RWPE2 (cell line): Measurements from ENCODE around the gene BDKRB2.
A peak's percentile ranks its signal among the peaks of the same experiment; 100 is the strongest.

Experiments used
- ATAC-seq: fragments of 200-7000 bp; cut with Tn5 transposase; 3 replicates; pipeline ENCODE4 v1.9.1; 2021; ENCODE audit warnings: low read depth
- DNase-seq: peaks from one replicate; pipeline ENCODE4 v3.0.0-alpha.2; 2020; ENCODE audit warnings: low spot score
- H3K27ac ChIP-seq: fragments of 450-650 bp; 2 replicates; pipeline ENCODE4 v1.5.1; 2017; ENCODE audit warnings: mild to moderate bottlenecking; ENCODE audit not compliant: poor library complexity, severe bottlenecking
- H3K27me3 ChIP-seq: fragments of 250-450 bp; sonication (Bioruptor Pico); 2 replicates; pipeline ENCODE4 v1.5.1; 2021; ENCODE audit warnings: mild to moderate bottlenecking, moderate library complexity; ENCODE audit not compliant: insufficient read depth, poor library complexity, severe bottlenecking
- H3K36me3 ChIP-seq: fragments of 250-450 bp; sonication (Bioruptor Pico); 2 replicates; pipeline ENCODE4 v1.5.1; 2020; ENCODE audit warnings: low read depth, mild to moderate bottlenecking, moderate library complexity
- H3K4me1 ChIP-seq: fragments of 250-450 bp; sonication (Bioruptor Pico); 2 replicates; pipeline ENCODE4 v1.5.1; 2021; ENCODE audit warnings: mild to moderate bottlenecking, moderate library complexity; ENCODE audit not compliant: insufficient read depth, poor library complexity, severe bottlenecking
- H3K4me3 ChIP-seq: fragments of 250-450 bp; sonication (Bioruptor Pico); 2 replicates; pipeline ENCODE4 v1.5.1; 2021; ENCODE audit warnings: mild to moderate bottlenecking, moderate library complexity; ENCODE audit not compliant: severe bottlenecking
- H3K9me3 ChIP-seq: fragments of 250-450 bp; sonication (Bioruptor Pico); 2 replicates; pipeline ENCODE4 v1.5.1; 2021; ENCODE audit warnings: mild to moderate bottlenecking, moderate library complexity; ENCODE audit not compliant: severe bottlenecking
- TF ChIP-seq, protein P1 (sequence below): fragments of 450-650 bp; IDR thresholded peaks from one replicate; pipeline ENCODE4 v1.5.1; 2017; ENCODE audit warnings: mild to moderate bottlenecking, moderate library complexity; ENCODE audit not compliant: poor library complexity, severe bottlenecking

BDKRB2 gene

DNA sequence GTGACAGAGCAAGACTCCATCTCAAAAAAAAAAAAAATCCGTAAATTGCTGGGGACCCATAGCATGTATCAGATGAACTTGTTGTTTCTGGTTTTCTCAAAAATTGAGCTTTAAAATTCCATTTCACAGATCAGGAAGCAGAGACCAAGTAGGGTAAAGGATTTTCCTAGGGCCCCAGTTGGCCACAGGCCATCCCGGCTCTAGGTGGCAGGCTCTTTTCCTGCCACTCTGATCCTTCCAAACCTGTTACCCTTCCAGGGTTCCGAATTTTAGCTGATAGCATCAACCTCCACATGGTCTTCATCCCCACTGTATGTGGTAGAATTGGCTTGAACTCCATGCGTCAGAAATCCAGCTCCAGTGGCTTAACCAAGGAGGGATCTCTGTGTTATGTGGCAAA, 36.1 kb upstream of the BDKRB2 start:
- Histone ChIP-seq H3K9me3 (no peaks in the 10 kb centered on the region), H3K4me3 (no peak overlapping the region), H3K4me1 (no peaks in the 10 kb centered on the region), H3K36me3 (no peaks in the 10 kb centered on the region), H3K27ac (no peak overlapping the region), H3K27me3 (no peaks in the 10 kb centered on the region)
- DNase-seq (no peak), ATAC-seq (no peak)
- TF ChIP-seq, protein P1, sequence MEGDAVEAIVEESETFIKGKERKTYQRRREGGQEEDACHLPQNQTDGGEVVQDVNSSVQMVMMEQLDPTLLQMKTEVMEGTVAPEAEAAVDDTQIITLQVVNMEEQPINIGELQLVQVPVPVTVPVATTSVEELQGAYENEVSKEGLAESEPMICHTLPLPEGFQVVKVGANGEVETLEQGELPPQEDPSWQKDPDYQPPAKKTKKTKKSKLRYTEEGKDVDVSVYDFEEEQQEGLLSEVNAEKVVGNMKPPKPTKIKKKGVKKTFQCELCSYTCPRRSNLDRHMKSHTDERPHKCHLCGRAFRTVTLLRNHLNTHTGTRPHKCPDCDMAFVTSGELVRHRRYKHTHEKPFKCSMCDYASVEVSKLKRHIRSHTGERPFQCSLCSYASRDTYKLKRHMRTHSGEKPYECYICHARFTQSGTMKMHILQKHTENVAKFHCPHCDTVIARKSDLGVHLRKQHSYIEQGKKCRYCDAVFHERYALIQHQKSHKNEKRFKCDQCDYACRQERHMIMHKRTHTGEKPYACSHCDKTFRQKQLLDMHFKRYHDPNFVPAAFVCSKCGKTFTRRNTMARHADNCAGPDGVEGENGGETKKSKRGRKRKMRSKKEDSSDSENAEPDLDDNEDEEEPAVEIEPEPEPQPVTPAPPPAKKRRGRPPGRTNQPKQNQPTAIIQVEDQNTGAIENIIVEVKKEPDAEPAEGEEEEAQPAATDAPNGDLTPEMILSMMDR: no peak

DNA sequence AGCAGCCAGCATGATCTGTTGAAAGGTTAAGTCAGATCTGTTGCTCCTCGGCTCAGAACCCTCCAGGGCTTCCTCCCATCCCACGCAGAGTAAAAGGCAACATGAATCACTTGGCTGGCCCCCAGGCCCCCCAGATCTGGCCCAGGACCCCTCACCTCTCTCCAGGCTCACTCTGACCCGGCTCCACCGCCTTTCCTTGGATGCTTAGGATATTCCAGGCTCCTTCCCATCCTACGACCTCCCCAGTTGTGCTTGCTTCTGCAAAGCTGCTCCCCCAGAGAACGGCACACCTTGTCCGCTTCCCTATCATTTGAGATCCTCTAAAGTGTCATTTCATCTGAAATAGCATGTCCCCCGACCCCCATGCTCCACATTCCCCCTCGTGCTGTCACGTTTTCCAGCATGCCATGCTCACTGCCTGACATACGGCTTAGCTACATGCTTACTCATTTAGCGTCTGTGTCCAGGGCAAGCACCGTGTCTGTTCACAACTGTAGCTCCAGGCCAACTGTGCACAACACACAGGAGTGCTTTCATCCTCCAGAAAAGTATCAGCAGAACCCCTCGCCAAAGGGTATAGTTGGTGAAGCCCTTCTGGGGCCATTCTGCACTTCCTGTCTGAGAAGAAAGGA, 33.6 kb upstream of the BDKRB2 start:
- no peak for ATAC-seq
- no peak overlapping the region for H3K27ac ChIP-seq
- H3K9me3 ChIP-seq: no peaks in the 10 kb centered on the region
- peak; percentile 55 for DNase-seq
- H3K27me3 ChIP-seq: no peaks in the 10 kb centered on the region
- no peaks in the 10 kb centered on the region for H3K36me3 ChIP-seq
- TF ChIP-seq, protein P1: no peak
- H3K4me1 ChIP-seq: no peaks in the 10 kb centered on the region
- H3K4me3 ChIP-seq: no peak overlapping the region

DNA sequence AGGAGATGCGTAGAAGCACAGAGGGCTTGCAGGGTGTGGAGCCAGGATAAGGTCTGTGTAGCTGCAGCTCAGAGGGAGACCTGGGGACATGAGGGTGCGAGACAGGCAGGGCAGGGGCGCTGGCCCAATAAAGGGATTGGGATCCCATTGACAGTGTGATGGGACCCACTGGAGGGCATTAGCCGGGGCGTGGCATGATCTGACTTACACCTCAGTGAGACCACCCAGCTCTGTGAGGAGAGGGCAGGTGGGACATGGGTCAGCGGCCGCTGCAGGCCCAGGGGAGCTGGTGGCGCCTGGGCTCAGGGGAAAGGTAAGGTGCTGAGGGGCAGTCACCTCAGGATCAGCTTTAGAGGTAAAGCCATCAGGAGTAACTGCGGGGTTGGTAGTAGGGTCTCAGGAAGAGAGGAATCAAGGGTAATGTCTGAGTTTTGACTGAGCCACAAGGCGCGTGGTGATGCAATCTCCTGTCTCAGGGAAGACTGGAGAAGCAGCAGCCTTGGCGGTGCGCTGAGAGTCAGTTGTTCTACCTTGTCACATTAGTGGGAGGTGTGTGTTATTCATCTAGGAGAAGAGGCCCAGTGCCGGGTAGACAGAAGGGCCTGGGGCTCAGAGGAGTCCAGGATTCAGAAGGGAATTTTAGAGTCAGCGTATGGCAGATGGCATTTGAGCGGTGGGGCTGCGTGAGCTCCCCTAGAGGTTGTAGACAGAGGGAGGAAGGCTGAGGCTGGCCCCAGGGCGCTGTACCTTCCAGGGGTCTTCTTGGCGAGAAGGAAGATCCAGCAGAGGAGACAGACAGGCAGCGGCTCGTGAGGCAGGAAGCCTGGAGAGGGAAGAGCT, 30.8 kb upstream of the BDKRB2 start:
- Histone ChIP-seq H3K36me3 (no peaks in the 10 kb centered on the region), H3K9me3 (no peaks in the 10 kb centered on the region), H3K4me1 (peaks cover 4% of the 10 kb centered on the region), H3K27me3 (no peaks in the 10 kb centered on the region), H3K4me3 (no peak overlapping the region), H3K27ac (no peak overlapping the region)
- ATAC-seq (no peak), DNase-seq (no peak)
- TF ChIP-seq, protein P1: no peak

DNA sequence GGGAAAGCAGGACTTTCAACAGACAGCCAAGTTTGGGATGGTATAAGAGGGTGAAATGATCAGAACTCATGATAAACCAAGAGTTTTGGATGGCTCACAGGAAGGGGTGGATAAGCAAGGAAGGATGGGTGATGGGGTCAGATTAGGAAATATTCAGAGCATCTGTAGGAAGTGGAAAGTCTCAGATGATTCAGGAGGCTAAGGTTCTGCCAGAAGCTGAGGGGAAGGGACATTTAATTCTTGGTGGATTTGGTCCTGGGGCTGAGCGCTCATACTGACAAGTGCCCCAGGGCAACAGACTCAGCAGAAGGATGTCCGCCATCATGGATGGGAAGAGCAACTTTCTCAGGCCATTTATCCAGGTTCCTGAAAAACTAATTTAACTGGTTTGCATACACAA, 28.4 kb upstream of the BDKRB2 start:
- Histone ChIP-seq H3K27me3 (no peaks in the 10 kb centered on the region), H3K36me3 (no peaks in the 10 kb centered on the region), H3K27ac (no peak overlapping the region), H3K4me1 (peaks cover 4% of the 10 kb centered on the region), H3K9me3 (no peaks in the 10 kb centered on the region), H3K4me3 (no peak overlapping the region)
- no peak for ATAC-seq
- no peak for DNase-seq
- TF ChIP-seq, protein P1: no peak

DNA sequence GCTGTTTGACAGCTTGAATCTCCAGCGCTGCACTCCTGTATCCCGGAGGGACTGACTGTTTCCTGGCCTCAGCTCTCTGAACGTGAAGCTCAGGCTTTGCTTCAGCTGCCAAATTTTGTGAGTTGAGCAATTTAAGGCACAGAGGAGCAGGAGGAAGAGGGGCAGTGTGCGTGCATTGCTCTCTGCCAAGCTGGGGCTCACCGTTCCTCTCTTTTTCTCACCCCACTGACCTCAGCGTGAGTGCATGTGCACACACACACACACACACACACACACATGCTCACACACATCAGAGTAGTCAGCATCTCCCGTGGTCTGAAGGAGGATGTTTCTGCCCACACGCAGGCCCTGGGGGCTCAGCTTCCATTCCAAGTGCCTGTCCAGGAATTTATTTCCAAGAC, 27.8 kb upstream of the BDKRB2 start:
- H3K27me3 ChIP-seq: no peaks in the 10 kb centered on the region
- H3K9me3 ChIP-seq: no peaks in the 10 kb centered on the region
- peaks cover 4% of the 10 kb centered on the region for H3K4me1 ChIP-seq
- H3K27ac ChIP-seq: no peak overlapping the region
- H3K36me3 ChIP-seq: no peaks in the 10 kb centered on the region
- H3K4me3 ChIP-seq: no peak overlapping the region
- ATAC-seq (no peak), DNase-seq (no peak)
- TF ChIP-seq, protein P1: no peak
